ENCODE results near the gene AIRE. TPM values are rescaled to one million over a fixed set of nuclear protein-coding genes. Genes with fewer than 3 reads are reported as not detected.
"Not testable (repeated sequence)": the region's sequence is repeated elsewhere in the genome, so short reads cannot be mapped to it uniquely, and the experiment has no call there.

AIRE gene
- total and polyA plus RNA-seq, 7 donors: 0.01 to 0.19 (median 0.11) TPM; not detected in 3

- 67 to 80% (median 73%) methylated on average over 5 of the region's 5 CpGs for WGBS, 3 donors
- no peaks in the 10 kb centered on the region for H3K27me3 ChIP-seq (ENCODE audit: insufficient read depth in 3 of 3, low read length in 2 of 3)
- no peaks in the 10 kb centered on the region for H3K4me1 ChIP-seq
- TF ChIP-seq, protein P1, sequence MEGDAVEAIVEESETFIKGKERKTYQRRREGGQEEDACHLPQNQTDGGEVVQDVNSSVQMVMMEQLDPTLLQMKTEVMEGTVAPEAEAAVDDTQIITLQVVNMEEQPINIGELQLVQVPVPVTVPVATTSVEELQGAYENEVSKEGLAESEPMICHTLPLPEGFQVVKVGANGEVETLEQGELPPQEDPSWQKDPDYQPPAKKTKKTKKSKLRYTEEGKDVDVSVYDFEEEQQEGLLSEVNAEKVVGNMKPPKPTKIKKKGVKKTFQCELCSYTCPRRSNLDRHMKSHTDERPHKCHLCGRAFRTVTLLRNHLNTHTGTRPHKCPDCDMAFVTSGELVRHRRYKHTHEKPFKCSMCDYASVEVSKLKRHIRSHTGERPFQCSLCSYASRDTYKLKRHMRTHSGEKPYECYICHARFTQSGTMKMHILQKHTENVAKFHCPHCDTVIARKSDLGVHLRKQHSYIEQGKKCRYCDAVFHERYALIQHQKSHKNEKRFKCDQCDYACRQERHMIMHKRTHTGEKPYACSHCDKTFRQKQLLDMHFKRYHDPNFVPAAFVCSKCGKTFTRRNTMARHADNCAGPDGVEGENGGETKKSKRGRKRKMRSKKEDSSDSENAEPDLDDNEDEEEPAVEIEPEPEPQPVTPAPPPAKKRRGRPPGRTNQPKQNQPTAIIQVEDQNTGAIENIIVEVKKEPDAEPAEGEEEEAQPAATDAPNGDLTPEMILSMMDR (IDR thresholded peaks at IDR 0.05): no peak
- H3K36me3 ChIP-seq (ENCODE audit: insufficient read depth in 1 of 2, low read depth in 1 of 2): no peaks in the 10 kb centered on the region
- no peak overlapping the region for H3K4me3 ChIP-seq
- no peaks in the 10 kb centered on the region for H3K9me3 ChIP-seq
- peak in 1 of 2 donors; percentile 16 for DNase-seq
- ATAC-seq: no peak
- intact Hi-C loops (cut with DNase I): no loop called here
- no peak overlapping the region for H3K27ac ChIP-seq
Observed at GRCh38 chr21:44275041-44275440, 10.6 kb upstream of the AIRE start.

- DNase-seq (peak in 1 of 2 donors; percentile 26), ATAC-seq (no peak)
- Histone ChIP-seq H3K9me3 (no peaks in the 10 kb centered on the region), H3K36me3 (ENCODE audit: insufficient read depth in 1 of 2, low read depth in 1 of 2) (no peaks in the 10 kb centered on the region), H3K4me1 (no peaks in the 10 kb centered on the region), H3K27me3 (ENCODE audit: insufficient read depth in 3 of 3, low read length in 2 of 3) (no peaks in the 10 kb centered on the region), H3K4me3 (no peak overlapping the region), H3K27ac (no peak overlapping the region)
- WGBS, 3 donors: 72 to 81% (median 77%) methylated on average over 19 of the region's 19 CpGs
- intact Hi-C loops (cut with DNase I): no loop called here
- TF ChIP-seq, protein P1 (IDR thresholded peaks at IDR 0.05): no peak
Observed at GRCh38 chr21:44279354-44280260, 6.1 kb upstream of the AIRE start.

GRCh38 chr21:44281801-44282200 is 3.9 kb upstream of the AIRE start:
- TF ChIP-seq, protein P1 (IDR thresholded peaks at IDR 0.05): no peak
- DNase-seq (peak in 1 of 2 donors; percentile 35), ATAC-seq (no peak)
- H3K4me1 ChIP-seq: no peaks in the 10 kb centered on the region
- WGBS, 3 donors: 91 to 97% (median 93%) methylated on average over 9 of the region's 9 CpGs
- H3K36me3 ChIP-seq (ENCODE audit: insufficient read depth in 1 of 2, low read depth in 1 of 2): no peaks in the 10 kb centered on the region
- H3K27ac ChIP-seq: no peak overlapping the region
- no peaks in the 10 kb centered on the region for H3K9me3 ChIP-seq
- intact Hi-C loops (cut with DNase I): no loop called here
- H3K4me3 ChIP-seq: no peak overlapping the region
- H3K27me3 ChIP-seq (ENCODE audit: insufficient read depth in 3 of 3, low read length in 2 of 3): peaks cover 0 to 15% (median 3%) of the 10 kb centered on the region in 3 donors

- WGBS, 3 donors: 90 to 93% (median 91%) methylated on average over 9 of the region's 9 CpGs
- H3K4me3 ChIP-seq: no peak overlapping the region
- intact Hi-C loops (cut with DNase I): no loop called here
- no peaks in the 10 kb centered on the region for H3K9me3 ChIP-seq
- DNase-seq: no peak
- TF ChIP-seq, protein P1 (IDR thresholded peaks at IDR 0.05): no peak
- no peaks in the 10 kb centered on the region for H3K36me3 ChIP-seq (ENCODE audit: insufficient read depth in 1 of 2, low read depth in 1 of 2)
- no peak for ATAC-seq
- H3K27ac ChIP-seq: no peak overlapping the region
- H3K4me1 ChIP-seq: no peaks in the 10 kb centered on the region
- H3K27me3 ChIP-seq (ENCODE audit: insufficient read depth in 3 of 3, low read length in 2 of 3): peaks cover 0 to 21% (median 3%) of the 10 kb centered on the region in 3 donors
Observed at GRCh38 chr21:44282370-44282769, 3.3 kb upstream of the AIRE start.

- ATAC-seq; H3K9me3 ChIP-seq; H3K4me3 ChIP-seq; H3K27ac ChIP-seq; H3K36me3 ChIP-seq (ENCODE audit: insufficient read depth in 1 of 2, low read depth in 1 of 2); H3K4me1 ChIP-seq; intact Hi-C loops (cut with DNase I): not testable (repeated sequence)
- 71 to 77% (median 71%) methylated on average over 11 of the region's 11 CpGs for WGBS, 3 donors
- peak in 1 of 2 donors; percentile 8 for DNase-seq
- H3K27me3 ChIP-seq (ENCODE audit: insufficient read depth in 3 of 3, low read length in 2 of 3): peaks cover 0 to 25% (median 3%) of the 10 kb centered on the region in 3 donors
Observed at GRCh38 chr21:44283211-44283785, 2.4 kb upstream of the AIRE start.

Data from psoas muscle (tissue), 8 donors.